A549 (cell line): ENCODE data around the gene CHST11.

Experiments used
- JUN ChIP-seq, 2 experiments: fragments of >200 bp; sonication (Bioruptor Twin); formaldehyde crosslinking; IDR thresholded peaks; 2 replicates in 1 of 2; 3 replicates in 1 of 2; pipeline ENCODE4 v1.6.1; 2016 to 2017
- RFX5 ChIP-seq: fragments of 450-650 bp; IDR thresholded peaks from 2 replicates; pipeline ENCODE4 v1.7.1; 2014; ENCODE audit warnings: antibody characterized with exemption, mild to moderate bottlenecking, moderate library complexity

DNA sequence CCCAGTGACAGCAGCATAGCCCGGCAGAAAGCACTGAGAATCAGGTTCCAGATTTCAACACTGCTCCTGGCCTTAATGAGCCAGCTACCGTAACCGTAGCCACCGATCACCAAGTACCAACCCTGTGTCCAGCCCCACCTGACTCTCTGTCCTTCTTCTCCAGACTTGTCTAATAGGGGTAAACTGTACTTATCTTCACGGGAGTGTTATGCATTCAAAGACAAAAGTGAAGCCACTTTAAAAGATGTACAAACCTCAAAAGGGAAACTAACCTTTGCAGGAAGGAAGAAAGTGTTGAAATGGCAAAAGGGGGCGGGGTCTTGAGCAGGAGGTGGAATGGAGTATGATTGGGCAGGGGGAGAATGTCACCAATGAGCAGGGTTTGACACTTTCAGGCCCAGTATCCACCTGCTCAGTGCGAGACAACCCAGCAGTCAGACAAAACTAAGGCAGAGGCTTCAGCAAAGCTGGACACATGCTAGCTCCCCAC, 226.1 kb downstream of the CHST11 start:
- TF ChIP-seq JUN (IDR thresholded peaks at IDR 0.05), result no peak
- TF ChIP-seq RFX5, result no peak
